Upper lobe of left lung (tissue), 4 donors: ENCODE measurements around the gene MORC4.

Experiments used
- EP300 ChIP-seq, 4 donors: sonication (generic); formaldehyde crosslinking; IDR thresholded peaks; one replicate each; pipeline ENCODE4 v1.5.1; 2017; ENCODE audit warnings: antibody characterized with exemption in 4 of 4, control low read depth in 2 of 4
- POLR2A ChIP-seq, 4 donors: fragments of 450-650 bp; IDR thresholded peaks; one replicate each; pipeline ENCODE4 v1.5.1; 2016 to 2017; ENCODE audit warnings: antibody characterized with exemption in 4 of 4, mild to moderate bottlenecking in 2 of 4
- POLR2AphosphoS5 ChIP-seq, 2 donors: sonication (generic); formaldehyde crosslinking; IDR thresholded peaks; one replicate each; pipeline ENCODE4 v1.5.1; 2017; ENCODE audit warnings: antibody characterized with exemption in 2 of 2
- TF ChIP-seq, protein P1 (sequence below), 6 experiments: fragments of 450-650 bp in 4 of 6; fragments of 200-600 bp in 2 of 6; sonication (generic) in 2 of 6; IDR thresholded peaks; one replicate each; pipeline ENCODE4 v1.5.1; 2016 to 2019; ENCODE audit warnings: antibody characterized with exemption in 6 of 6

DNA sequence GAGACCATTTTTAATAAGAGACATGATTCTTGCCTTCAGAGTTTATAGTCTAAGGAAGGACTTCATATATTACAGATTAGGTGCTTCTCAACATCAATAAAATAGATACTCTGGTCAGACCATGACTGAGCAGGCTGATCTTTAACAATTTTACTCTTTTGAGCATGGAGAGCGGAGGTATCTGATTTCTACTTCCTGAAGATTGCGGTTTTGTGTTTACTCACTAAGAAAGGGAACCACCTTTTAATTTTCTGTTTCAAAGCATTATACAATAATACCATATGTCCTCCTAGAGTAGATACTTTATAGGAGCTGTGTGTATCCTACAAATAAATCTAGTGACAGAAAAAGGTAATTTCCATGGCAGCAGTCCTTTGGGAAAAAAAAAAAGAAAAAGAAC lies 12.5 kb downstream of the MORC4 start:
- TF ChIP-seq, protein P1, sequence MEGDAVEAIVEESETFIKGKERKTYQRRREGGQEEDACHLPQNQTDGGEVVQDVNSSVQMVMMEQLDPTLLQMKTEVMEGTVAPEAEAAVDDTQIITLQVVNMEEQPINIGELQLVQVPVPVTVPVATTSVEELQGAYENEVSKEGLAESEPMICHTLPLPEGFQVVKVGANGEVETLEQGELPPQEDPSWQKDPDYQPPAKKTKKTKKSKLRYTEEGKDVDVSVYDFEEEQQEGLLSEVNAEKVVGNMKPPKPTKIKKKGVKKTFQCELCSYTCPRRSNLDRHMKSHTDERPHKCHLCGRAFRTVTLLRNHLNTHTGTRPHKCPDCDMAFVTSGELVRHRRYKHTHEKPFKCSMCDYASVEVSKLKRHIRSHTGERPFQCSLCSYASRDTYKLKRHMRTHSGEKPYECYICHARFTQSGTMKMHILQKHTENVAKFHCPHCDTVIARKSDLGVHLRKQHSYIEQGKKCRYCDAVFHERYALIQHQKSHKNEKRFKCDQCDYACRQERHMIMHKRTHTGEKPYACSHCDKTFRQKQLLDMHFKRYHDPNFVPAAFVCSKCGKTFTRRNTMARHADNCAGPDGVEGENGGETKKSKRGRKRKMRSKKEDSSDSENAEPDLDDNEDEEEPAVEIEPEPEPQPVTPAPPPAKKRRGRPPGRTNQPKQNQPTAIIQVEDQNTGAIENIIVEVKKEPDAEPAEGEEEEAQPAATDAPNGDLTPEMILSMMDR (IDR thresholded peaks at IDR 0.05) = no peak
- TF ChIP-seq POLR2AphosphoS5 (IDR thresholded peaks at IDR 0.05) = no peak
- TF ChIP-seq EP300 (IDR thresholded peaks at IDR 0.05) = no peak
- no peak for TF ChIP-seq POLR2A (IDR thresholded peaks at IDR 0.05)
